Gastrocnemius medialis (tissue), 4 donors: ENCODE measurements around the gene PSAPL1. TPM values are rescaled to one million over a fixed set of nuclear protein-coding genes. Genes with fewer than 3 reads are reported as not detected.

ENCODE experiments used
- ATAC-seq, 2 donors: fragments of 150-250 bp; one replicate each; pipeline ENCODE4 v1.9.1; 2016
- DNase-seq, 2 donors: peaks; one replicate each; pipeline ENCODE4 v3.0.0-alpha.2; 2019
- H3K27ac ChIP-seq, 4 donors: fragments of 200-600 bp; sonication (generic); 1 replicate in 1 of 4; 2 replicates in 3 of 4; pipeline ENCODE4 v1.5.1; 2016 to 2018; ENCODE audit warnings: mild to moderate bottlenecking in 2 of 4, moderate library complexity in 1 of 4
- H3K27me3 ChIP-seq, 3 donors: fragments of 200-600 bp; sonication (generic) in 2 of 3; 1 replicate in 1 of 3; 2 replicates in 2 of 3; pipeline versions ENCODE4 v1.5.1 to v1.6.0; 2016 to 2019; ENCODE audit warnings: mild to moderate bottlenecking in 1 of 3, moderate library complexity in 1 of 3
- H3K36me3 ChIP-seq, 2 donors: fragments of 200-600 bp; sonication (generic) in 1 of 2; one replicate each; pipeline ENCODE4 v1.5.1; 2017 to 2018
- H3K4me1 ChIP-seq, 2 donors: fragments of 200-600 bp; sonication (generic) in 1 of 2; one replicate each; pipeline ENCODE4 v1.5.1; 2016 to 2017; ENCODE audit warnings: mild to moderate bottlenecking in 2 of 2
- H3K4me3 ChIP-seq, 4 donors: fragments of 200-600 bp; sonication (generic) in 3 of 4; 1 replicate in 1 of 4; 2 replicates in 3 of 4; pipeline ENCODE4 v1.5.1; 2016 to 2019; ENCODE audit warnings: mild to moderate bottlenecking in 2 of 4
- H3K9me3 ChIP-seq, 3 donors: fragments of 200-600 bp; sonication (generic) in 2 of 3; 1 replicate in 1 of 3; 2 replicates in 2 of 3; pipeline ENCODE4 v1.5.1; 2016 to 2019
- CTCF ChIP-seq, 5 experiments: fragments of 450-650 bp in 3 of 5; fragments of 200-600 bp in 2 of 5; sonication (generic) in 2 of 5; IDR thresholded peaks in 4 of 5; conservative IDR thresholded peaks in 1 of 5; 1 replicate in 4 of 5; 2 replicates in 1 of 5; pipeline ENCODE4 v1.5.1; 2016 to 2019; ENCODE audit warnings: antibody characterized with exemption in 5 of 5, mild to moderate bottlenecking in 3 of 5, moderate library complexity in 3 of 5
- POLR2A ChIP-seq, 2 donors: fragments of 450-650 bp; IDR thresholded peaks; one replicate each; pipeline ENCODE4 v1.6.1; 2017; ENCODE audit warnings: antibody characterized with exemption in 2 of 2, mild to moderate bottlenecking in 2 of 2, moderate library complexity in 2 of 2
- in situ Hi-C, 4 donors: fragments of 200-750 bp; cut with MboI; loops; one replicate each; pipeline versions ENCODE4 v1.15.0 to v1.8.0; 2017; ENCODE audit warnings: low sequenced_read_pairs in 4 of 4
- intact Hi-C: fragments of 100-400 bp; cut with DNase I; formaldehyde crosslinking; loops from one replicate; pipeline ENCODE4 v1.15.1; 2023; ENCODE audit warnings: low total_unique reads
- total RNA-seq, 4 donors: library from RNA; depleted of rRNA; stranded (reverse); fragments of >200 nt; gene quantifications; one replicate each; pipeline versions ENCODE4 v1.1.0 to v1.2.3, GENCODE V29; 2016

The PSAPL1 gene
- total RNA-seq, 4 donors from 2014 or later: not detected

GRCh38 chr4:7463566-7464258 lies 29.0 kb upstream of the PSAPL1 start:
- ATAC-seq (no peak), DNase-seq (no peak)
- H3K9me3 ChIP-seq: no peaks in the 10 kb centered on the region
- in situ Hi-C loops (no loop called here), intact Hi-C loops (no loop called here)
- H3K27ac ChIP-seq: no peak overlapping the region
- H3K4me3 ChIP-seq: no peak overlapping the region
- H3K4me1 ChIP-seq: no peaks in the 10 kb centered on the region
- H3K27me3 ChIP-seq: peaks cover 19 to 22% (median 22%) of the 10 kb centered on the region in 3 donors
- H3K36me3 ChIP-seq: no peaks in the 10 kb centered on the region
- TF ChIP-seq POLR2A (IDR thresholded peaks at IDR 0.05) (no peak), CTCF (IDR thresholded peaks at IDR 0.05 in 4 of 5, conservative IDR thresholded peaks at IDR 0.05 in 1 of 5) (no peak)

GRCh38 chr4:7462509-7462971 lies 27.8 kb upstream of the PSAPL1 start:
- intact Hi-C loops (no loop called here), in situ Hi-C loops (no loop called here)
- no peak for TF ChIP-seq POLR2A (IDR thresholded peaks at IDR 0.05)
- no peak for TF ChIP-seq CTCF (IDR thresholded peaks at IDR 0.05 in 4 of 5, conservative IDR thresholded peaks at IDR 0.05 in 1 of 5)
- Histone ChIP-seq H3K4me3 (no peak overlapping the region), H3K4me1 (no peaks in the 10 kb centered on the region), H3K27me3 (peaks cover 19 to 22% (median 22%) of the 10 kb centered on the region in 3 donors), H3K27ac (no peak overlapping the region), H3K36me3 (no peaks in the 10 kb centered on the region), H3K9me3 (no peaks in the 10 kb centered on the region)
- DNase-seq: no peak
- ATAC-seq: no peak

GRCh38 chr4:7461230-7461629 lies 26.5 kb upstream of the PSAPL1 start:
- H3K4me3 ChIP-seq: no peak overlapping the region
- DNase-seq (no peak), ATAC-seq (no peak)
- TF ChIP-seq CTCF (IDR thresholded peaks at IDR 0.05 in 4 of 5, conservative IDR thresholded peaks at IDR 0.05 in 1 of 5) (no peak), POLR2A (IDR thresholded peaks at IDR 0.05) (no peak)
- no peaks in the 10 kb centered on the region for H3K4me1 ChIP-seq
- intact Hi-C loops: no loop called here
- no peak overlapping the region for H3K27ac ChIP-seq
- no peaks in the 10 kb centered on the region for H3K9me3 ChIP-seq
- H3K27me3 ChIP-seq: peaks cover 19 to 22% (median 22%) of the 10 kb centered on the region in 3 donors
- in situ Hi-C loops: no loop called here
- H3K36me3 ChIP-seq: no peaks in the 10 kb centered on the region

GRCh38 chr4:7460566-7460965 lies 25.8 kb upstream of the PSAPL1 start:
- TF ChIP-seq POLR2A (IDR thresholded peaks at IDR 0.05) (no peak), CTCF (IDR thresholded peaks at IDR 0.05 in 4 of 5, conservative IDR thresholded peaks at IDR 0.05 in 1 of 5) (no peak)
- H3K4me3 ChIP-seq: no peak overlapping the region
- ATAC-seq: peak in 1 of 2 donors; percentile 39
- peaks cover 19 to 22% (median 22%) of the 10 kb centered on the region in 3 donors for H3K27me3 ChIP-seq
- no peak for DNase-seq
- intact Hi-C loops: no loop called here
- no peaks in the 10 kb centered on the region for H3K9me3 ChIP-seq
- H3K36me3 ChIP-seq: no peaks in the 10 kb centered on the region
- no peak overlapping the region for H3K27ac ChIP-seq
- in situ Hi-C loops: no loop called here
- H3K4me1 ChIP-seq: no peaks in the 10 kb centered on the region
